Measurements from ENCODE around the gene BHLHE23. TPM values are rescaled to one million over a fixed set of nuclear protein-coding genes. Genes with fewer than 3 reads are reported as not detected.

Gene BHLHE23
- total RNA-seq, 1 experiment from 2014 or later, result not detected

DNA sequence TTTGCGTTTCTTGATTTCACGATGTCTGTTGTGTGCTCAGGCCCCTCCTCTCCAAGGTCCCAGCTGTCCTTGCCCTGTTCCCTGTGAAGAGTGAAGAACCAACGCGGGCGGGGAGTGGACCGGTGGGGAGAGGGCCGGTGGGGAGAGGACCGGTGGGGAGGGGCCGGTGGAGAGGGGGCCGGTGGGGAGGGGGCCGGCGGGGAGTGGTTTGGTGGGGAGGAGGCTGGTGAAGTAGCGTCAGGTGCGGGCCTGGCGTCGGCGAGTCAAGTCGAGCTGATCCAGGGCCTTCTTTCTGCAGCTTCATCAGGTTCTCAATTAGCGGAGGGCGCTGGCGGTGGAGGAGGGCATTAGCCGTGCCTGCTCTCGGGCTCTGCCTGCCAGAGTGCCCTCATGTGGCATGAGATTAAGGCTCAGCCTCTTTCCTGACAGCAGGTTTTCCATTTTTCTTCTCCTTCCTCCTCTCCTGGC, 21.2 kb upstream of the BHLHE23 start:
- Mint-ChIP-seq H3K36me3 (ENCODE audit: insufficient read depth, unreplicated experiment) (no peaks in the 10 kb centered on the region), H3K27me3 (ENCODE audit: insufficient read depth, unreplicated experiment) (peaks cover 57% of the 10 kb centered on the region), H3K9me3 (ENCODE audit: unreplicated experiment) (no peaks in the 10 kb centered on the region), H3K4me1 (ENCODE audit: insufficient read depth, unreplicated experiment) (no peaks in the 10 kb centered on the region), H3K27ac (ENCODE audit: low read depth, unreplicated experiment) (no peak overlapping the region), H3K4me3 (ENCODE audit: unreplicated experiment) (no peak overlapping the region)
- ChIA-PET POLR2A (interaction anchor here (0.6 kb wide), 2 partner anchors 27 to 66 kb away, joined by 3 to 4 read pairs; no protein-coding TSS in a partner anchor), CTCF (no interaction called here)
- TF ChIP-seq, protein P1, sequence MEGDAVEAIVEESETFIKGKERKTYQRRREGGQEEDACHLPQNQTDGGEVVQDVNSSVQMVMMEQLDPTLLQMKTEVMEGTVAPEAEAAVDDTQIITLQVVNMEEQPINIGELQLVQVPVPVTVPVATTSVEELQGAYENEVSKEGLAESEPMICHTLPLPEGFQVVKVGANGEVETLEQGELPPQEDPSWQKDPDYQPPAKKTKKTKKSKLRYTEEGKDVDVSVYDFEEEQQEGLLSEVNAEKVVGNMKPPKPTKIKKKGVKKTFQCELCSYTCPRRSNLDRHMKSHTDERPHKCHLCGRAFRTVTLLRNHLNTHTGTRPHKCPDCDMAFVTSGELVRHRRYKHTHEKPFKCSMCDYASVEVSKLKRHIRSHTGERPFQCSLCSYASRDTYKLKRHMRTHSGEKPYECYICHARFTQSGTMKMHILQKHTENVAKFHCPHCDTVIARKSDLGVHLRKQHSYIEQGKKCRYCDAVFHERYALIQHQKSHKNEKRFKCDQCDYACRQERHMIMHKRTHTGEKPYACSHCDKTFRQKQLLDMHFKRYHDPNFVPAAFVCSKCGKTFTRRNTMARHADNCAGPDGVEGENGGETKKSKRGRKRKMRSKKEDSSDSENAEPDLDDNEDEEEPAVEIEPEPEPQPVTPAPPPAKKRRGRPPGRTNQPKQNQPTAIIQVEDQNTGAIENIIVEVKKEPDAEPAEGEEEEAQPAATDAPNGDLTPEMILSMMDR (IDR thresholded peaks at IDR 0.05; ENCODE audit: unreplicated experiment), result no peak
- BruUV-seq (replicated peaks), result no TSS peak
- DNase-seq (ENCODE audit: unreplicated experiment), result peak; percentile 14
- intact Hi-C loops (cut with micrococcal nuclease), result no loop called here

GRCh38 chr20:63027221-63027921, 20.6 kb upstream of the BHLHE23 start:
- no peaks in the 10 kb centered on the region for H3K4me1 Mint-ChIP-seq (ENCODE audit: insufficient read depth, unreplicated experiment)

GRCh38 chr20:63026582-63027165, 19.9 kb upstream of the BHLHE23 start:
- peaks cover 57% of the 10 kb centered on the region for H3K27me3 Mint-ChIP-seq (ENCODE audit: insufficient read depth, unreplicated experiment)

More at GRCh38 chr20:63027221-63027921, 20.6 kb upstream of the BHLHE23 start:
- CTCF ChIA-PET, result interaction anchor here (0.6 to 0.8 kb wide), 2 partner anchors 19 to 47 kb away, joined by 3 to 4 read pairs; no protein-coding TSS in a partner anchor
- TF ChIP-seq, protein P1 (IDR thresholded peaks at IDR 0.05; ENCODE audit: unreplicated experiment), result no peak
- POLR2A ChIA-PET, result no interaction called here
- Mint-ChIP-seq H3K27ac (ENCODE audit: low read depth, unreplicated experiment) (no peak overlapping the region), H3K4me3 (ENCODE audit: unreplicated experiment) (no peak overlapping the region), H3K27me3 (ENCODE audit: insufficient read depth, unreplicated experiment) (peaks cover 57% of the 10 kb centered on the region), H3K36me3 (ENCODE audit: insufficient read depth, unreplicated experiment) (no peaks in the 10 kb centered on the region), H3K9me3 (ENCODE audit: unreplicated experiment) (no peaks in the 10 kb centered on the region)
- BruUV-seq (replicated peaks), result no TSS peak
- no peak for DNase-seq (ENCODE audit: unreplicated experiment)
- intact Hi-C loops (cut with micrococcal nuclease), result no loop called here

More at GRCh38 chr20:63026582-63027165, 19.9 kb upstream of the BHLHE23 start:
- TF ChIP-seq, protein P1 (IDR thresholded peaks at IDR 0.05; ENCODE audit: unreplicated experiment), result no peak
- CTCF ChIA-PET, result interaction anchor here (0.6 to 1.7 kb wide), 4 partner anchors 18 to 197 kb away, joined by 3 to 6 read pairs (median 4); no protein-coding TSS in a partner anchor
- Mint-ChIP-seq H3K4me1 (ENCODE audit: insufficient read depth, unreplicated experiment) (no peaks in the 10 kb centered on the region), H3K4me3 (ENCODE audit: unreplicated experiment) (no peak overlapping the region), H3K36me3 (ENCODE audit: insufficient read depth, unreplicated experiment) (no peaks in the 10 kb centered on the region), H3K27ac (ENCODE audit: low read depth, unreplicated experiment) (no peak overlapping the region), H3K9me3 (ENCODE audit: unreplicated experiment) (no peaks in the 10 kb centered on the region)
- POLR2A ChIA-PET, result no interaction called here
- no peak for DNase-seq (ENCODE audit: unreplicated experiment)
- intact Hi-C loops (cut with micrococcal nuclease), result no loop called here
- BruUV-seq (replicated peaks), result no TSS peak
